ENCODE measurements around the gene DROSHA.

DNA sequence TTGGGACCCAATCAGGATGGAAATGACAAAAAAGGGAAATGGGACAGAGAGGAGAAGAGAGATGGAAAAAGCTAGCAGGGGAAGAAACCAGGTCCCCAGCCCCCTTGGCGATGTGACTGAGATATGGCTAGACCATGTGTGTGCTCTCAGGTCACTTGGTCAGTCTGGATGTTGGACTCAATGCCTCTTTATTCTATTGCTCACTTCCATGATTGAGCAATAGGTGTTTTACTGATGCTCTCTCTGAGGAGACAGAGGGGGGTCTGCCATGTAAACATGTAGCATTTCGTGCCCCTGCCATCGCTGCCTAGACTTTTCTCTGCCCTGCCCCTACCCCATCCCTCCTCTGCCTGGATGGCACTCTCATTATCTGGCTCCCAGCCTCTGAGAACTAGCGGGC, 150.6 kb downstream of the DROSHA start:
- TF ChIP-seq, protein P1, sequence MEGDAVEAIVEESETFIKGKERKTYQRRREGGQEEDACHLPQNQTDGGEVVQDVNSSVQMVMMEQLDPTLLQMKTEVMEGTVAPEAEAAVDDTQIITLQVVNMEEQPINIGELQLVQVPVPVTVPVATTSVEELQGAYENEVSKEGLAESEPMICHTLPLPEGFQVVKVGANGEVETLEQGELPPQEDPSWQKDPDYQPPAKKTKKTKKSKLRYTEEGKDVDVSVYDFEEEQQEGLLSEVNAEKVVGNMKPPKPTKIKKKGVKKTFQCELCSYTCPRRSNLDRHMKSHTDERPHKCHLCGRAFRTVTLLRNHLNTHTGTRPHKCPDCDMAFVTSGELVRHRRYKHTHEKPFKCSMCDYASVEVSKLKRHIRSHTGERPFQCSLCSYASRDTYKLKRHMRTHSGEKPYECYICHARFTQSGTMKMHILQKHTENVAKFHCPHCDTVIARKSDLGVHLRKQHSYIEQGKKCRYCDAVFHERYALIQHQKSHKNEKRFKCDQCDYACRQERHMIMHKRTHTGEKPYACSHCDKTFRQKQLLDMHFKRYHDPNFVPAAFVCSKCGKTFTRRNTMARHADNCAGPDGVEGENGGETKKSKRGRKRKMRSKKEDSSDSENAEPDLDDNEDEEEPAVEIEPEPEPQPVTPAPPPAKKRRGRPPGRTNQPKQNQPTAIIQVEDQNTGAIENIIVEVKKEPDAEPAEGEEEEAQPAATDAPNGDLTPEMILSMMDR (IDR thresholded peaks at IDR 0.05 in 2 of 3, conservative IDR thresholded peaks at IDR 0.05 in 1 of 3; ENCODE audit: borderline replicate concordance in 1 of 3, insufficient read depth in 1 of 3, low read depth in 2 of 3, low read length in 2 of 3) = no peak
- no peak for TF ChIP-seq POLR2A (IDR thresholded peaks at IDR 0.05; ENCODE audit: borderline replicate concordance, extremely low read depth, insufficient read depth, insufficient read length)
- no peak for TF ChIP-seq ZNF274 (IDR thresholded peaks at IDR 0.05; ENCODE audit: low read depth, low read length)
- no peak for TF ChIP-seq SP1 (IDR thresholded peaks at IDR 0.05; ENCODE audit: low read depth)
- TF ChIP-seq ZFX (IDR thresholded peaks at IDR 0.05) = no peak
- TF ChIP-seq FOSL1 (IDR thresholded peaks at IDR 0.05; ENCODE audit: low read depth) = no peak
- no peak for TF ChIP-seq EZH2 (IDR thresholded peaks at IDR 0.05)
- TF ChIP-seq ELF1 (IDR thresholded peaks at IDR 0.05; ENCODE audit: borderline replicate concordance, low read depth) = no peak
